Measurements from ENCODE around the gene PRKAG2.
"Not testable (repeated sequence)": the region's sequence is repeated elsewhere in the genome, so short reads cannot be mapped to it uniquely, and the experiment has no call there.

The PRKAG2 gene

DNA sequence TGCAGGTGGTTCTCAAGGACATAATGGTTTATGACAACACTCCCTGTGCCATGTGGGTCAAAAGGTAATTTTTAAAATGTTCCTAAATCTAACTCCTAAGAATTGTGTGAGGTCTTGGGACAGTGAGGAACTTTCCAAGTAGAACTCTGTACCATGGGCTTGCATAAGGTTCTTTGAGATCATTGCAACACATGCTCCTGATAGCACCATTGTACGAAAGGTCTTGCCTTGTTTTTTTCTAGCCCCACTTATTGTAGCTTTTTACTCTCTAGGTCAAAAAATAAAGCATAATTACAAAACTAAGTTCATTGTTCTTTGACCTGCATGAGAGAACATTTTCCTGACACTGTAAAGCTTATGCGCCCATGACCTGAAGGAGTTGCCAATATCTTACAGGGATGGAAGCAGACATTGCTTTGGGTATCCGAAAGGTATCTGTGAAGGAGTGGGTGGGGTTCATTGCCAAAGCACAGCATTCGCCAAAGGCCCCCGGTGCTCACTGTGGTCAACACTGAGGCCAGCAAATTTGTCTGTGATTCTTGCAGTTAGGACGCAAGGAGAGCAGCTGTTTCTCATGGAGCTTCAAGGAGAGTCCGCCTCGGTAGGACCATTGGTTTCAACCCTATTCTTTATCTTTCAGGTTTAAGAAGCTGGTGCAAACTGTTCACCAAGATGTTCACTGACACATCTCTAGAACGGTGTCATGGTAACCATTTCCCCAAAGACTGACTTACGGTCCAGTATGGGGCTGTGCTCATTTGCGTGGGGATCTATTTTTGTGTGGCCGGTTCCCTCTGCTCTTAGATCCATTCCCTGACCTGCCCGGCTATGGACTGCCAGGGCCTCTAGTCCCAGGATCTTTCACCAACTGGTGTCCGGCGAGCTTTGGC is 7.6 kb upstream of the PRKAG2 start:
- DNase-seq (ENCODE audit: low read depth in 2 of 2), result no peak

DNA sequence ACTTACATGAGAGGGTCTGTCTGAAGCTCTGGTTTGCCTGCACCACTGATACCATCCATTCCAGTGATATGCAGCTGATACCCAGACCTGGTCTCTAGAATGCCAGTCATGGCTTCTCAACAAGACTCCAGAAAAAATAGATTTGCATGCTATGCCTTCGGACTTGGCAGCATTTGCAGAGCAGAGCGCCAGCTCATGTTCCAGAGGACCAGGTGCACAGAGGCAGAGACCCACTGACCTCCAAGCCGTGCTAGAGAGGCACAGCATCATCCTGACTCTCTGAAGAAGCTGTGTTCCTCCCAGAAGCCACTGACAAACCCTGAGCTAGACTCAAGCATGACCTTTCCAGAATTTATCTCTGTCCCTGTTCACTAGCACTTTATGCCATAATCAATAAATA is 6.9 kb upstream of the PRKAG2 start:
- DNase-seq (ENCODE audit: low read depth in 2 of 2), result no peak

DNA sequence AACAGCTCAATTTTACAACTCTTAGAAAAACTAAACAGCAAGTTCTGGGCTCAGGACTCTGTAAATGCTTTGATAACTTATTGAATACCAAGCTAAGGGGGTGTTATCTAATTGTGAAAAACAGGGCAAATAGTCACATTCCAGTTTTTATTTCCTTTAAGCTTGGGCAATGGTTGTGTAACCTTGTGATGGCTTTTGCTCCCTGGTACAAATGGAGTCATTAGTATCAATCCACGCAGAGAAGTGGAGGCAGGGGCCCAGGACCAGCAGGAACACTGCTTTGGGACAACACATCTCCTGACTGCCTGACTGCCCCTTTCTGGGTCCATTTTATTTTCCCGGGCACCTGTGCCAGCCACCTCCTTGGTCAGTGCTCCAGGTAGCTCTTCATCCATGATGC is 5.8 kb upstream of the PRKAG2 start:
- no peak for DNase-seq (ENCODE audit: low read depth in 2 of 2)

DNA sequence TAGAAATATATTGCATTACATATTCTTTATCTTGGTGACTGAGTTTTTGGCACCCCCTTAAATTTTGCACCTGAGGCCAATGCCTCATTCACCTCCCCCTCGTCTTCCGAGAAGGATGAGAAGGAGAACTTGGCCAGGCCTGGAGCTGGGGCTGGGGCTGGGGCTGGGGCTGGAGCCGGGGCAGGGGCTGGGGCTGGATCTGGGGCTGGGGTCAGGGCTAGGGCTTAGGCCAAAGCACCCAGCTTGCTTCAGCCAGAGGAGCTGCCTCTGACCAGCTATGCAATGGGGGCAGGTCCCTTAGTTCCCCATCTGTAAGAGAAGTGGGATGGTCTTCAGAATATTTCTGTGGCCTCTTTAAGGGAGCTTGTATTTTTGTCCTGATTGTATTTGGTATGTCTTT is 3.8 kb upstream of the PRKAG2 start:
- no peak for DNase-seq (ENCODE audit: low read depth in 2 of 2)

DNA sequence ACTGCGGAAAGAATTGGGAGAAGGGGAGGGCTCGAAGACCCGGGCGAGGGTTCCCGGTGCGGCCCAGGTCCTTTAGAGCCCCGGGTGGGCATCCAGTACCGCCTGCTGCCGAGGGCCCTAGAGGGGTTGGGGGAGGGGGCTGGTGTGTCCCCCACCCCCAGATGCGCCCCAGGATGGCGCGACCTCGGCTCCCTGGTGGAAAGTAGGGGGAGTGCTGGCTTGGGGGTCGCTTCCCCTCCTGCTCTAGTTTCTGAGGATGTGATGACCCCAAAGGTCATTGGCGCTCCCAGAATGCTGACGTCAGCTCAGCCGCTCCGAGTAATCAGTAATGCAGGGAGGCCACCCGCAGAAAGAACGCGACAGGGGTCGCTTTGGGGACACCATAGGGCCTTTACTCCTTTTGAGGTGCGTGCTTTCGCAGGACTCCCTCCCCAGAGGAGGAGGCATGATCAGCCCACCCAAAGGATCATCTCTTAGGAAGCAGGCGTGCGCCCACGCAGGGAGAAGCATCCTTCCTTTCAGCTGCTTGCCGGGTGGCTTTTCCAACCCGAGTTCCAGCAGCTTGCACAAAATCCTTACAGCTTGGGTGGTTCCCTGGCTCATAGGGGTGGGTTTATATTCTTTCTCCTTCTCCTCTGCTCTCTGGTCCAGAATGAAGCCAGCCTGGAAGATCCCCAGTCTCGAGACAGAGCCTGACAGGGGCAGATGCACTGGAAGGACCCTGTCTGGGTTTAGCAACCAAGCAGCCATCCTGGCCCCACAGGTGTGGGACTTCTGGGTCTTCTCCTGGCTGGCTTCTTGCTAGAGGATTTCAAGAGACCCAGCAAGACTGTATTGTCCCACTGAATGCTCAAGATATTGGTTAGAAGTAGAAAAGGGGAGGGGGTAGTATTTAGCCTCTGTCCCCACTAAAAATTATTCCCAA is 1.3 kb upstream of the PRKAG2 start:
- no peak for DNase-seq (ENCODE audit: low read depth in 2 of 2)

DNA sequence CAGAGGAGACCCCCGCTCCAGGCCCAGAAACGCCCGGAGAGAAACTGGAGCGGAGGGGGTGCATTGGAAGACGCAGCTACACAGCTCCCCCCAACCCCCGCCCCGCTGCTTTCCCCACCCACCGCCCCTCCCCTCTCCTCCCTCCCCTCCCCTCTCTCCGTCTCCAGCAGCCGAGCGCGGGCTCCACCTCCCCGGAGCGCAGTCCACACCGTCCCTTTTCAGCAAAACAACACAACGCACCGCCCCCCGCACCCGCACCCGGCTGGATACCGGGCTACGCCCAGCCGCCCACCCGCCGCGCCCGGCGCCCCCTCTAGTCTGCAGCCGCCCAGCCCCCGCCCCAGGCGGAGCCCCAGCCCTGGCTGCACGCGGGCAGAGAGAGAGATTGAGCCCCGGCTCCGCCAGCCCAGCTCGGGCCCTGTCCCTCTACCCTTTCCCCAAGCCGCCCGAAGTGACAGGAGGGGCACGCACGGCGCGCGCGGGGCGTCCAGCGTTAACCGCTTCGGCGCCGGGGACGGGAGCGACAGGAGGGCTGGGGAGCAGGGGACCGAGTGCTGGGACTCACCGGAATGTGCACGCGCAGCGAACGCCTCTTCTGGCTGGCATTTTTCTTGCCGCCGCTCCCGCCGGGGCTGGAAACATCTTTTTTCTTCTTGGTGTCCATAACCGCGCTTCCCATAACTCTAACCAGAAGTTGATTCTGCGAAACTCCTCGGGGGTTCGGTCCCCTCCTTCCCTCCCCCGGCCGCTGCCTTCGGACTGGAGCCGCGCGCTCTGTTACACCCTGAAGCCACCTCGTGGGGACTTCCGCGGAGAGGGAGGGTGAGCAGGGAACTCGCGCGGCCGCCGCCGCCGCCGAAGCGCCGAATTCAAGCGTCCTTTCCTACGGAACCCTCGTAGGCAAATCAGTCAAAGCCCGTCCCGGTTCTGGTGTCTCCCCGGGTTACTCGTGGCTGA is 695 bp downstream of the PRKAG2 start:
- DNase-seq (ENCODE audit: low read depth in 2 of 2), result peak; percentile 42 to 54

DNA sequence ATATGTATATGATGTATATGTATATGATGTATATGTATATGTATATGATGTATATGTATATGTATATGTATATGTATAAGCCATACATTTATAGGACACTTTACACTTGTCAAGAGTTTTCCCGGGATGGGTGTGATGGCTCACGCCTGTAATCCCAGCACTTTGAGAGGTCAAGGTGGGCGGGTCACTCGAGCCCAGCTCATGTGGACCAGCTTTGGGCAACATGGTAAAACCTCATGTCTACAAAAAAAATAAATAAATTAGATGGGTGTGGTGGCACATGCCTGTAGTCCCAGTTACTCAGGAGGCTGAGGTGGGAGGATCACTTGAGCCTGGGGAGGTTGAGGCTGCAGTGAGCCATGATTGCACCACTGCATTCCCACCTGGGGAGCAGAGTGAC is 2.4 kb downstream of the PRKAG2 start:
- not testable (repeated sequence) for DNase-seq (ENCODE audit: low read depth in 2 of 2)

DNA sequence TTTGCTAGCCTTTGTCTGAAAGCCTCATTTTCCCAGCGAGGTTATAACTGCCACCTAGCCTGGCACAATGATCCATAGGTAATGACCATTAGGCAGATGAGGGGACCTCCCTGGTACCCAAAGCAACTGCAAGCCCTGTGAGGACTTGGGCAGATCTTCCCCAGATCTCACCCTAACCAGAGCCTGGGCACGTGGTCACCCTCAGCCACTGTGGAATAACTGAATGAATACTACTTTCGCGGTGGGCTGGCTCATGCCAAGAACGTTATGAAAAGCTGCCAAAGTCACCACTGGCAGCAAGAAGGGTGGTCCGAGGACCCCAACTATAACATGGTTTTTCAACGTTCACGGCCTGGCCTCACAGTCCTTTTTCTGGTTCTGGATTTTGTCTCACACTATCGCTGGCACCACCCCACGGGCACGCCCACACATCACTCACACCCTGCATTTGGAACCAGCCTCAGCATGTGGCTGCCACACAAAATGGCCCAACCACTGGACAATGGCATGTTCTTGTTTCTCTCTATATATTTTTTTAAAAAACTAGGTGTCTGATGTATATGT is 3.4 kb downstream of the PRKAG2 start:
- DNase-seq (ENCODE audit: low read depth in 2 of 2), result no peak

DNA sequence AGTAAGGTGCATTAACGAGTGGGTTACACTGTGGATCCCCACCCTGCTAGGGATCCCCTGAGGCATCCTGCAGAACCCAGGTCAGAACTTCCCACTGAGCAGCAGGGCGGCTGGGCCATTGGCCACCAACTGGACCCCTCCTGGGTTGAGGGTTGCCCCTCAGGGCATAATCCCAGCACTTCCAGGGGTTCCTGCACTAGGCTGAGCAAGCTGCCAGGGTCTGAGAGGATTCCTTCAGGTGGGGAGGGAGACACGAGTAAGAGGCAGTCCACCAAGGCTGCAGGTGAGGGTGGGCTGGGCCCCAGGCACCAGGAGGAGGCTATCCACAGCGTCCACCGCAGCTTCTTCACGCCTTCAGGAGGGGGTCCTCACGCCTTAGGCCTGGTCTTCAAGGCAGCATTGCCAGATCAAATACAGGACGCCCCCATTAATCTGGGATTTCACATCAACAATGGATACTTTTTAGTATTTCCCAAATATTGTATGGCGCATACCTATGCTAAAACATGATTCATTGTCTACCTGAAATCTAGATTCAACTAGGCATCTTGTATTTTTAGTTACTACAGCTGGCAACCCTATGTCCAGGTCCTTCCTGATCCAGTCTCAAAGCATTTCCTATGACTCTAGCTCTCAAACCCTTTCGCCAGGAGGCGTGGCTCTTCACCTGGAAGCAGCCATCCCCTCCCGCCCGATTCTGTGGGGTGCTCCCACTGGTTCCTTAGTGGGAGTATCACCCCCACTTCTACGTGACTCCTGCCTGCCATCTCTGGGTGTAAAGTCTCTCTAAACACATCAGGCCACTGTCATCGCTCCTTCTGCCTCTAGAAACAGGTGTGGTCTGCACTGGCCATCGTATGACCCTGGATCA is 4.1 kb downstream of the PRKAG2 start:
- DNase-seq (ENCODE audit: low read depth in 2 of 2), result no peak

DNA sequence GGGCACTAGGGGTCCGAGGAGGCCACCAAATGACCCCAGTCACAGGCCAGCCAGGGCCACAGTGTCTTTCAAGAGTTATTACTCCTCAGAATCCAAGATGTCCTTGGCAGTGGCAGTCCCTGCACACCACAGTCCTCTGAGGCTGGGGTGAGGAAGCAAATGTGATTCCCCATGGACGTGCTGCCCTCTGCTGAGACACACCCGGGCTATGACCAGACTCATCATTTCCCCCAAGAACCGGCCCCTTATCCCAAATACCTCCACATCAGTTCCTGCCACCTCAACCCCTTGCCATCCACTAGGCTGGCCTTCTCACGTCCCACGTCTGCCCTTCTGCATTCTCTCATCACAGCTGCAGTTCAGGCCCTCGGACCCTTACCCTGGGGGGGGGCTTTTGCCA is 5.0 kb downstream of the PRKAG2 start:
- DNase-seq (ENCODE audit: low read depth in 2 of 2), result no peak

DNA sequence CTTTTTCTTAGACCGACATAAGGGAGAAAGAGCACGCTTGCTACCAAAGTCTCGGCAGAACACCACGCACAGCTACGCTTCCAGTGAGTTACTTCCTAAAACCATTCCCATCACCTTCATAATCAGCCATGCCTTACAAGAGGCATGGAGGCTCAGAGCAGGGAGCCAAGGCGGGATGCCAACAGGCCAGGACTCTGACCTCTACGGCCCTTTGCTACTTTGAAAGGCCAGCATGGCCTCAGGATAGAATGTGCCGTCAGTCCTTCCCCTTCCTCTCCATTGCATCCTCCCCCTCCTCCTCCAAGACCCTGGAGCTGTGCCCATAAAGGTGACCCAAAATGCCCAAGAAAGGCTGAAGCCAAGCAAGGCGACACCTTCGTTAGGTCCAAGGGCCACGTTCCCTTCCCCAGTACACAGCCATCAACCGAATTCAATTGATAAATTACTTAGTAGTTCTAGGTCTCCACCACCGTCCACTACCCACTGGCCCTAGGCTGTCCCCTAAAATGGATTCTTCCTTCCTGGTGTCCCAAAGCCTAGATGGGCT is 5.7 kb downstream of the PRKAG2 start:
- no peak for DNase-seq (ENCODE audit: low read depth in 2 of 2)

DNA sequence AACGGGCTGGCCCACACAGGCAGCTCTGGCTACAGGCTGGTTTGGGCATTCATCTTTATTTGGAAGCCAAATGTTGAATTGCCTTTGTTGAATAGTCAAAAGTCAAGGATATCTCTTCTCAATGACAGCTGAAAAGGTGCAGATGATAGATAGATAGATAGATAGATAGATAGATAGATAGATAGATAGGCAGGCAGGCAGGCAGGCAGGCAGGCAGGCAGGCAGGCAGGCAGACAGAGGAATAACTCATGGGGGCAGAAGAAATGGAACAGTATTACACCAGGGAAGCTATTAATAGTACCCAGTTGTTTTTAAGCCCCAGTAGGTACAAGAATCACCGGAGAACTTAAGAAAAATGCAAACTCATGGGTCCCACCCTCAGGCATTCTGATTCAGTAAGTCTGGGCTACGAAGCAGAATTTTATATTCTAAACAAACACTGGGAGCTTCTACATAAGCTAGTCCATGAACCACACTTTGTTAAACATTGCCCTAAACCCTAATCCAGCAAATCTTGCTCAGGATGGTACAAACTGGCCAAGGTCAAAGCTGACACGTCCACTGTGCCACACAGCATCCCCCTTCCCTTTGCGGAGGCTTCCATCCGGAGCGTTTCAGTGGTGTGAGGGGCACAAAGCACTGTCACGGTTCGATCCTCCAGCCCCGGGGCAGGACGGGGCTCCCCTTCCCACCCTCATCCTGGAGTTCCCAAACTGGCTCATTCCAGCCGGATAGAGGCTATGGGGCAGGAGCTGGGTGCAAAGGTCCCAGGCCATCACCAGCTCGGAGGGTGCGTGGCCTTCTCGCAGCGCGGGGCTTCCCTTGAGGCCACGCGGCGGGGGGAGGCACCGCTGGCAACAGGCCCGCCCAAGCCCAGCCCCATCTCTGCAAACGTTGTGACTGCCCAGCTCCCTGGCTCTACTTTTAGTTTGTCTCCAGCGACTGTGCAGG is 6.7 kb downstream of the PRKAG2 start:
- no peak for DNase-seq (ENCODE audit: low read depth in 2 of 2)

DNA sequence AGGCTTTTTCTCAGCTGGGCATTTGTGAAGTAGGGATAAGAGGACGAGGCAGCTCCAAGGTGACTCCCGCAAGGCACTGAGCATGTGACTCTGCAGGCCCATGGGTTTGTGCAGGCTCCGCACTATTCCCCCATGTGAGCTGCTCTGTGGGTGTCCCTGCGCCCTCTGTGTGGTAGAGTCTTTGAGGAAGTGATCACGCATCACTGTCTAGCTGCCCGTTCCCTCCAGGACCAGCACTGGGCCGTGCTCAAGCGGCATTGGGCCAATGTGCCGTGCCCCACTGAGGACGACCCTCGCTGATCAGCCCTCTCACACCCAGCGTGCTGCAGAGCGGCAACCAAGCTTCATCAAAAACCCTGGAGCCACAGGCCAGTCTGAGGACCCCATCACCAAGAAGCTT is 7.5 kb downstream of the PRKAG2 start:
- DNase-seq (ENCODE audit: low read depth in 2 of 2), result no peak

DNA sequence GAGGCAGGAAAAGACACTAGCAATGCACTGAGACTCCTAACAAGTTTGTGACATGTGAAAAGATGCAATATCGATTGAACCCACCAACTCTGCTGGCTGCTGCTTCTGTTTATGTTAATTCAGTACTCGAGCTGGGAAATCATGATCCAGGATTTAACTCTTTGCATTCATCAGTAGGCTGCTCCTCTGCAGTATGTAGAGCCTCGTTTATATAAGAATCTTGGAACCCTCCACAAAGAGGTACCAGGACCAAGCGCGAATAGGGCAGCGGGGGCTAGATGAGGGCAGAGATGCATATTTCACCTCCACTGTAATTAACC is 7.8 kb downstream of the PRKAG2 start:
- no peak for DNase-seq (ENCODE audit: low read depth in 2 of 2)

DNA sequence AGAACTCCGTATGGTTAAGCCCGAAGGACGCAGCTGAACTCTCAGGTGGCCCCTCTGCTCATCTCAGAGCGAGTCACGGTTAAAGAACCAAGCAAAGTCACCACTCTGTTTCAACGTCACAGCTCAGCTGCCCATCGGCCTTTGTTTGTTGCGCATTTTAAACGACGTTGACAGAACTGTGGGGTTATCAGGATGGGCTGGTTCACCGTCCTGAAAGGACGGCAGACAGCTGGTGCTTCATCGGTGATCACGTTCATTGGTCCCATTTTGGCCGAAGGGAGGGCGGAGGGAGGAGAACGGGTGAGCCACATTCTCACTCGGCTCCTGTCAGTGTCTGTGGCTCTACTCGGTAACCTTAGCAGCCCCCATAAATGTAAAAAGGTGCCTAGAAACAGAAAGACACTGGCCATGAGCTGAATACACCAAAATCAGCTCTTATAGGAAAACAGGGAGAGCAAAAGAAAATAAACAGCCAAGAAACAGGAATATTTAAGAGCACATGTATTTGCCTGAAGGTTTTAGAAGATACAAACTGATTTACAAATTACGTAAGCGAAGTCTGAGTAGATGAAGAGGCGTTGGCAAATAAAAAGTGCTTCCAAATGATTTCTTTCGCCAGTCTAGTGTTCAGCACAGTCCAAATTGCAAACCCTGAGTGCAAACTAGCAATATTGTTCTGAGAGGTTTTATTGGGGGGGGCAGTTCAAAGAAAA is 8.4 kb downstream of the PRKAG2 start:
- no peak for DNase-seq (ENCODE audit: low read depth in 2 of 2)

DNA sequence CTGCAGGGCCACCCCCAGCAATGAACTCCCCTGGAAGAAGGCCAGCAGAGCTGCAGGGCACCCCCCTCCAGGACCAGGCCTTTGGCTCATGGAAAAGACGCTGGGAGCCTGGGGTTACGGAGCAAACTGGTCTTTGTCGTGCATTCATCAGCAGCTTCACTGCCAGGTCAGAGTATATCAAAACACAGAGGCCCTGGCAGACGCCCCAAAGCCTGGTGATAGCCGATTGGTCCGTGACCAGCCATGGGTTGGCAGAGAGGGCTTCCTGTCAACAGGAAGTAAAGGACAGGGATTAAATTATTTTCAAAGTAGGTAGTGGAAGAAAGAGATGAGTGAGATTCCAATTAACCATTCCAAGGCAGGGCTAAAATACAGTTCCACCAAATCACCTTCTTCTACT is 9.0 kb downstream of the PRKAG2 start:
- DNase-seq (ENCODE audit: low read depth in 2 of 2), result no peak

DNA sequence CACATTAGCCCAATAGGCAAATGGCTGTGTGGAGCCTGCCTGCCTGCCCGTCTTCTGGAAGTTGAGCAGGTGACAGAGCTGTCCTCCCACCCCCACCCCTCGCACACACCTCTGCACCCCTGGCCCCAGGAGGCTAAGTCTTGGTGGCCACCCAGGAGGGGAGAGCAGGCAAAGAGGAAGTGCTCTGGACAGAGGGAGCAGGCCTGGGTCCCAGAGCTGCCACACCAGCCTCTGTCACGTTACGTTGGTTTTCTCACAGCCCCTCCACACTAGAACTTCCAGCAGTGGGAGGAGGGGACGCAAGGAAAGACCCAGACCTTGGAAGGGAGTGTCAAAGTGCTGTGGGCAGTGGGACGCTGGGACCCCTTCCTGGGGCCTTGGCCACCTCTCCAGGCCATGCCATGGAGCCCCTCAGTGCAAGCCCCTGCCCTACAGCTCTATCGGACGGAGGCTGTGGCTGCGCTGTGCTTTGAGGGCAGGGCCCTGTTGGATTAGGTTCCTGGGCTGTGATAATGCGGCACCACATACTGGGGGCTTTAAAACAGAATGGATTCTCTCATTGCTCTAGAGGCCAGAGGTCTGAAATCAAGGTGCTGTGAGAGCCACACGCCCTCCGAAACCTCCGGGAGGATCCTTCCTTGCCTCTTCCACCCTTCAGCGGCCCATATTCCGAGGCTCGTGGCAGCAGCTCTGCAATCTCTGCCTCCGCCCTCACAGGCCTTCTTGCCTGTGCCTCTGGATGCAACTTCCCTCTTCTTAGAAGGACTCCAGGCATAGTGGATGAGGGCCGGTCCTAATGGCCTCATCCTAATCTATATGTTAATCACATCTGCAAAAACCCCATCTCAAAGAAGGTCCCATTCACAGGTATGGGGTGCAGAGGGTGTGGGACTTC is 9.9 kb downstream of the PRKAG2 start:
- DNase-seq (ENCODE audit: low read depth in 2 of 2), result no peak

All from stimulated activated CD8-positive, alpha-beta memory T cell treated with anti-CD3 and anti-CD28 coated beads, Interleukin-15, amount 100 ng/mL, for 48 hours (primary cell).